Calu3 (cell line): ENCODE data around the gene PPM1H. TPM values are rescaled to one million over a fixed set of nuclear protein-coding genes. Genes with fewer than 3 reads are reported as not detected.

Experiments
- BruUV-seq: library from RNA; stranded (reverse); fragments of 400-500 nt; replicated peaks from 2 replicates; lab custom pipeline; 2021; lab: Mats Ljungman, UMichigan
- CTCF ChIA-PET: fragments of 300-600 bp; sonication (Branson Sonifier 250); formaldehyde crosslinking; loops from one replicate; lab custom pipeline; 2022; ENCODE audit warnings: antibody characterized with exemption; lab: Charles Lee
- DNase-seq: peaks from one replicate; pipeline ENCODE4 v3.0.0; 2022
- H3K27ac Mint-ChIP-seq: one replicate; pipeline ENCODE4 v1.8.0; 2022; ENCODE audit warnings: mixed read lengths; ENCODE audit not compliant: unreplicated experiment
- H3K27me3 Mint-ChIP-seq: one replicate; pipeline ENCODE4 v1.8.0; 2022; ENCODE audit warnings: mixed read lengths; ENCODE audit not compliant: unreplicated experiment
- H3K36me3 Mint-ChIP-seq: one replicate; pipeline ENCODE4 v1.8.0; 2022; ENCODE audit warnings: mild to moderate bottlenecking, moderate library complexity, mixed read lengths; ENCODE audit not compliant: insufficient read depth, unreplicated experiment
- H3K4me1 Mint-ChIP-seq: one replicate; pipeline ENCODE4 v1.8.0; 2022; ENCODE audit warnings: mild to moderate bottlenecking, low read depth, mixed read lengths; ENCODE audit not compliant: unreplicated experiment
- H3K4me3 Mint-ChIP-seq: one replicate; pipeline ENCODE4 v1.8.0; 2022; ENCODE audit warnings: mild to moderate bottlenecking, low read depth, moderate library complexity, mixed read lengths; ENCODE audit not compliant: unreplicated experiment
- H3K9me3 Mint-ChIP-seq: one replicate; pipeline ENCODE4 v1.8.0; 2022; ENCODE audit warnings: low read depth, mixed read lengths; ENCODE audit not compliant: unreplicated experiment
- CTCF ChIP-seq: fragments of 200-600 bp; IDR thresholded peaks from one replicate; pipeline ENCODE4 v1.8.0; 2022; ENCODE audit warnings: antibody characterized with exemption; ENCODE audit not compliant: unreplicated experiment
- intact Hi-C: fragments of 100-400 bp; cut with micrococcal nuclease; formaldehyde crosslinking; loops from one replicate; pipeline ENCODE4 v1.10.0; 2022; ENCODE audit not compliant: unreplicated experiment
- total RNA-seq: library from RNA; stranded (reverse); gene quantifications from 2 replicates; pipeline ENCODE4 v1.2.3, GENCODE V29; 2022

PPM1H gene
- total RNA-seq, 1 experiment from 2014 or later: 36.7 TPM

GRCh38 chr12:62781136-62781880 lies 153.6 kb downstream of the PPM1H start:
- H3K4me3 Mint-ChIP-seq: no peak overlapping the region
- CTCF ChIA-PET: no interaction called here
- no peak for DNase-seq

GRCh38 chr12:62779488-62779887 lies 155.5 kb downstream of the PPM1H start:
- Mint-ChIP-seq H3K9me3 (no peaks in the 10 kb centered on the region), H3K36me3 (peaks cover 3% of the 10 kb centered on the region), H3K4me1 (no peaks in the 10 kb centered on the region), H3K4me3 (no peak overlapping the region), H3K27ac (no peak overlapping the region), H3K27me3 (no peaks in the 10 kb centered on the region)
- no peak for DNase-seq
- no TSS peak for BruUV-seq
- TF ChIP-seq CTCF: no peak
- intact Hi-C loops: no loop called here
- CTCF ChIA-PET: interaction anchor here (0.6 to 1.0 kb wide), 3 partner anchors 10 to 389 kb away, joined by 3 read pairs; no protein-coding TSS in a partner anchor

More at GRCh38 chr12:62781136-62781880, 153.6 kb downstream of the PPM1H start:
- no peaks in the 10 kb centered on the region for H3K27me3 Mint-ChIP-seq
- H3K36me3 Mint-ChIP-seq: peaks cover 3% of the 10 kb centered on the region
- peaks cover 12% of the 10 kb centered on the region for H3K4me1 Mint-ChIP-seq
- intact Hi-C loops: no loop called here
- H3K27ac Mint-ChIP-seq: peak overlapping the region; percentile 16
- no peak for TF ChIP-seq CTCF
- H3K9me3 Mint-ChIP-seq: no peaks in the 10 kb centered on the region
- BruUV-seq: no TSS peak

- TF ChIP-seq CTCF: no peak
- Mint-ChIP-seq H3K4me1 (no peaks in the 10 kb centered on the region), H3K27me3 (no peaks in the 10 kb centered on the region), H3K27ac (no peak overlapping the region), H3K9me3 (no peaks in the 10 kb centered on the region), H3K4me3 (no peak overlapping the region), H3K36me3 (peaks cover 3% of the 10 kb centered on the region)
- CTCF ChIA-PET: interaction anchor here (0.6 kb wide), 1 partner anchor 221 kb away, joined by 11 read pairs; no protein-coding TSS in a partner anchor
- no TSS peak for BruUV-seq
- intact Hi-C loops: no loop called here
- no peak for DNase-seq
Measured at GRCh38 chr12:62778187-62778586, 156.8 kb downstream of the PPM1H start.

GRCh38 chr12:62776997-62777396 lies 158.0 kb downstream of the PPM1H start:
- TF ChIP-seq CTCF: no peak
- Mint-ChIP-seq H3K27ac (no peak overlapping the region), H3K9me3 (no peaks in the 10 kb centered on the region), H3K36me3 (peaks cover 9% of the 10 kb centered on the region), H3K27me3 (no peaks in the 10 kb centered on the region), H3K4me1 (peaks cover 9% of the 10 kb centered on the region), H3K4me3 (no peak overlapping the region)
- CTCF ChIA-PET: no interaction called here
- DNase-seq: no peak
- intact Hi-C loops: no loop called here
- no TSS peak for BruUV-seq
